A673 (cell line): Measurements from ENCODE around the gene CASKIN1. TPM values are rescaled to one million over a fixed set of nuclear protein-coding genes. Genes with fewer than 3 reads are reported as not detected.

Experiments
- BruUV-seq: library from RNA; stranded (reverse); fragments of 400-500 nt; replicated peaks from 2 replicates; lab custom pipeline; 2021; lab: Mats Ljungman, UMichigan
- CTCF ChIA-PET: fragments of 300-600 bp; sonication (Branson Sonifier 250); formaldehyde crosslinking; loops from one replicate; lab custom pipeline; 2022; ENCODE audit warnings: antibody characterized with exemption; lab: Charles Lee
- POLR2A ChIA-PET: fragments of 300-600 bp; sonication (Branson Sonifier 250); formaldehyde crosslinking; loops from one replicate; lab custom pipeline; 2022; ENCODE audit warnings: antibody characterized with exemption; ENCODE audit not compliant: low non-redundant PET; lab: Charles Lee
- DNase-seq: peaks from one replicate; pipeline ENCODE4 v3.0.0-alpha.2; 2015; ENCODE audit warnings: low spot score
- H3K27ac ChIP-seq: fragments of 200-600 bp; sonication (generic); 2 replicates; pipeline ENCODE4 v1.5.1; 2016; ENCODE audit warnings: mixed run types, low read depth, mild to moderate bottlenecking, mixed read lengths, antibody characterized with exemption, low read length; ENCODE audit not compliant: poor library complexity, severe bottlenecking
- H3K27me3 ChIP-seq: fragments of 200-600 bp; sonication (generic); replicated peaks from 2 replicates; pipeline ENCODE4 v1.6.1; 2017; ENCODE audit warnings: mixed run types, low read depth, mild to moderate bottlenecking, mixed read lengths, antibody characterized with exemption, low read length; ENCODE audit not compliant: insufficient read depth, poor library complexity
- H3K36me3 ChIP-seq: fragments of 200-600 bp; sonication (generic); 2 replicates; pipeline ENCODE4 v1.6.1; 2016; ENCODE audit warnings: mixed run types, mild to moderate bottlenecking, mixed read lengths, antibody characterized with exemption, low read length; ENCODE audit not compliant: insufficient read depth, poor library complexity, severe bottlenecking
- H3K4me1 ChIP-seq: fragments of 200-600 bp; sonication (generic); 2 replicates; pipeline ENCODE4 v1.6.1; 2017; ENCODE audit warnings: mixed run types, mild to moderate bottlenecking, mixed read lengths, antibody characterized with exemption, low read length; ENCODE audit not compliant: insufficient read depth, poor library complexity, severe bottlenecking
- H3K4me3 ChIP-seq: fragments of 200-600 bp; sonication (generic); 2 replicates; pipeline ENCODE4 v1.5.1; 2016; ENCODE audit warnings: low read depth, mixed run types, mild to moderate bottlenecking, mixed read lengths, low read length; ENCODE audit not compliant: poor library complexity, severe bottlenecking
- H3K9me3 ChIP-seq: fragments of 200-600 bp; sonication (generic); 2 replicates; pipeline ENCODE4 v1.6.1; 2016; ENCODE audit warnings: mixed run types, low read depth, mild to moderate bottlenecking, mixed read lengths, antibody characterized with exemption, low read length; ENCODE audit not compliant: poor library complexity, severe bottlenecking
- CTCF ChIP-seq: fragments of 300-800, 200-600 bp; sonication (generic); conservative IDR thresholded peaks from 2 replicates; pipeline ENCODE4 v1.5.1; 2017; ENCODE audit warnings: low read depth, mild to moderate bottlenecking, antibody characterized with exemption, low read length, moderate library complexity, mixed read lengths
- EZH2 ChIP-seq: fragments of 200-600 bp; sonication (generic); IDR thresholded peaks from 2 replicates; pipeline ENCODE4 v1.6.1; 2017; ENCODE audit warnings: borderline replicate concordance, low read depth, mild to moderate bottlenecking, mixed read lengths, antibody characterized with exemption, low read length; ENCODE audit not compliant: poor library complexity, severe bottlenecking
- intact Hi-C: fragments of 100-400 bp; cut with micrococcal nuclease; formaldehyde crosslinking; loops from one replicate; pipeline ENCODE4 v1.10.0; 2022; ENCODE audit not compliant: unreplicated experiment
- total RNA-seq: library from RNA; stranded (reverse); gene quantifications from 2 replicates; pipeline ENCODE4 v1.2.3, GENCODE V29; 2021

The CASKIN1 gene
- total RNA-seq, 1 experiment from 2014 or later, result 1.1 TPM

- intact Hi-C loops, result loop anchor here (5.0 kb wide), 1 partner anchor 64 kb away; the partner anchor contains the start of gene E4F1
- no TSS peak for BruUV-seq
- POLR2A ChIA-PET, result no interaction called here
- CTCF ChIA-PET, result interaction anchor here (0.6 kb wide), 1 partner anchor 18 kb away, joined by 3 read pairs; no protein-coding TSS in a partner anchor
- TF ChIP-seq CTCF (no peak), EZH2 (no peak)
- Histone ChIP-seq H3K9me3 (no peaks in the 10 kb centered on the region), H3K36me3 (peaks cover 17% of the 10 kb centered on the region), H3K27me3 (no peaks in the 10 kb centered on the region), H3K4me1 (peaks cover 29% of the 10 kb centered on the region), H3K27ac (peak overlapping the region; percentile 62), H3K4me3 (no peak overlapping the region)
- no peak for DNase-seq
Observed at GRCh38 chr16:2158262-2158638, 38.2 kb downstream of the CASKIN1 start.

- no TSS peak for BruUV-seq
- peak overlapping the region; percentile 91 for H3K4me3 ChIP-seq
- no peaks in the 10 kb centered on the region for H3K27me3 ChIP-seq
- no peak for DNase-seq
- H3K9me3 ChIP-seq, result no peaks in the 10 kb centered on the region
- TF ChIP-seq CTCF (no peak), EZH2 (no peak)
- ChIA-PET CTCF (interaction anchor here (0.6 kb wide), 1 partner anchor 17 kb away, joined by 3 read pairs; no protein-coding TSS in a partner anchor), POLR2A (no interaction called here)
- peaks cover 23% of the 10 kb centered on the region for H3K36me3 ChIP-seq
- H3K4me1 ChIP-seq, result peaks cover 34% of the 10 kb centered on the region
- H3K27ac ChIP-seq, result peak overlapping the region; percentile 64
- intact Hi-C loops, result loop anchor here (5.0 kb wide), 1 partner anchor 65 kb away; the partner anchor contains the start of gene E4F1
Observed at GRCh38 chr16:2157480-2158261, 38.7 kb downstream of the CASKIN1 start.

- Histone ChIP-seq H3K36me3 (peaks cover 31% of the 10 kb centered on the region), H3K9me3 (no peaks in the 10 kb centered on the region), H3K4me3 (peak overlapping the region; percentile 91), H3K27me3 (no peaks in the 10 kb centered on the region), H3K4me1 (peaks cover 42% of the 10 kb centered on the region), H3K27ac (peak overlapping the region; percentile 64)
- CTCF ChIA-PET, result no interaction called here
- no TSS peak for BruUV-seq
- intact Hi-C loops, result loop anchor here (5.0 kb wide), 1 partner anchor 65 kb away; the partner anchor contains the start of gene E4F1
- POLR2A ChIA-PET, result no interaction called here
- no peak for DNase-seq
- no peak for TF ChIP-seq EZH2
- no peak for TF ChIP-seq CTCF
Observed at GRCh38 chr16:2156849-2157224, 39.6 kb downstream of the CASKIN1 start.
